Putamen (tissue), 1 donor: ENCODE measurements around the gene ADM5.

Experiments used
- DNase-seq: peaks from one replicate; pipeline ENCODE4 v3.0.0-alpha.2; 2016; ENCODE audit warnings: low spot score

The ADM5 gene

DNA sequence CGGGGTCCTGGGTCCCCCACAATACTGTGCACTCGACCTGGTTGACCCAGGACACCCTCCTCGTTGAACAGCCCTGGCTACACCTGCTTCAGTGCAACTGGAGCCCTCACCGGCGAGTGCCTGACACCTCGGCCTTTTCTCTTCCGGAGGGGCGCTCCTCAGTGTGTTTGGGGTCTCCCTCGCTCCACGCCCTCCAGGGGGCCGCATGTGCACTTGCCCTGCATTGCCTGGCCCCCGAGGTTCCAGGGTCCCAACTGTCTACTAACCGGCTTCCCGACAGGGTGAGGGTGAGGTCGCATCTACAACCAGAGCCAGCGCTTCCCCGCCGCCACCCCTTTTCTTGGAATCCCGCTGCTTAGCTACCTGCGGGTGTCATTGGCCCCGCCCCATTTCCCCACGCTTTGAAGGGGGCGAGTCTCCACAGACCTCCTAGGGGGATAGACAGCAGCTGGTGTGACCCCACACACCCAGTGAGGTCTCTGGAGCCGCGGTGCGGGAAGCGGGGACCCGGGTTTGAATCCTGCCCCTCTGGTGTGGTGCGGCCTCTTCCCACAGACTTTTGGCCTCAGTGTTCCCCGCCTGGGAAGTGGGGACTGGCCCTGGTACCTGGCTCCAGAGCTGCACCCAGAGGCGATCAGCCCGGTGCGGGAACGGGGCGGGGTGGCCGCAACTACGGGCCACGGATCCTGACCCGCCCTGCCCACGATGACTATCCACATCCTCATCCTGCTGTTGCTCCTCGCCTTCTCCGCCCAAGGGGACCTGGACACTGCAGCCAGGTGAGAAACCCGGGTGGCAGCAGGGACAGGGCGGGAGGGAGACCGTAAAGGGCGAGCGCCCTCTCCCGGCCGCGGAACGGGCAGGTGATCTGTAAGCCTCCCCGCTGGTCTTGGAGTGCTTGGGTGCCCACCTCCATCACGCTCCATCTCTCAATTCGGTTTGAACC lies at the start of gene ADM5:
Gene ADM5 (plus strand): TSS at position 462 of the 946 bp plus-strand sequence. CDS start 244 bp downstream, at position 706.
- no peak for DNase-seq

GRCh38 chr19:49640113-49640898 lies 49.1 kb upstream of the ADM5 start, which contains the start of gene RRAS:
TSS of gene RRAS (minus strand) at chr19:49640143. CDS start at chr19:49640098, 45 bp downstream.
- DNase-seq: peak; percentile 99

- DNase-seq: peak; percentile 99
Observed at GRCh38 chr19:49641688-49642491, 47.5 kb upstream of the ADM5 start, which contains the start of gene SCAF1. TSS of gene SCAF1 (plus strand) at chr19:49642209. CDS start at chr19:49645027, 2,818 bp downstream.

- no peak for DNase-seq
Observed at GRCh38 chr19:49642492-49643035, 46.8 kb upstream of the ADM5 start.

DNA sequence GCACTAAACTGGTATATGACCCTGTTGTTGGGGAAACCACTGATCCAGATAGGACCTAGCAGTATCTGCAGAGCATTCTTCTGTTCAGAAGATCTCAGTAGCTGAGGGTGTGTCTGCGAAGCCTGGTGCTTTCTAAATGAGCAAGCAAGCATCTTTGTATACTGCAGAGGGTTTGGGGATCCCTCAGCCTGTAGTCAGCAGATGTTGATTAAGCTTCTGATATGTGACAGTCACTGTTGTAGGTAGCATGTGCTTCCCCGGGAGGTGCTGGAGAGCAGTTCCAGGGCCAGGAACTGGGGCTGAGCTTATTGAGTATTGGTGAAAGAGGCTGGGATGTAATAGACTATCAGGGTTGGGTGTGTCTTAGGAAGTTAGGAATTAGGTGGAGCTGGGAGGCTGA lies 45.9 kb upstream of the ADM5 start:
- DNase-seq: no peak

DNA sequence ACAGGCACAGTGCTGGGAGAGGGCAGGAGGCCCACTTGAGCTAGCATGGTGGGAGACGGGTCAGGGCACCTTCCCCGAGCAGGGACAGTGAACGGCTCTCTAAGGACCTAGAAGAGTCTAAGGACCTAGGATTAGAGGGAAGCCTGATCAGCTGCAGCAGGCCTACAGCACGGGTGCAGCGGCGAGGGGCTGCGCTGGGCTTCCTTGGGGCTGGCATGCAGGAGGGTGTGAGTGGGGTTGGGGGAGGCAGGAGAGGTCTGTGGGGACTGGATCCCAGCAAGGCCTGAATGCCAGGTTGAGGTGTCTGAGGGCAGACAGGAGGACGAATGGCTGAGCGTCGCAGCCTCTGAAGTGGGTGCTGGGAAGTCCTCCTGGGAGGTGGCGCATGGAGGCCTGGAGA lies 43.8 kb upstream of the ADM5 start:
- no peak for DNase-seq

DNA sequence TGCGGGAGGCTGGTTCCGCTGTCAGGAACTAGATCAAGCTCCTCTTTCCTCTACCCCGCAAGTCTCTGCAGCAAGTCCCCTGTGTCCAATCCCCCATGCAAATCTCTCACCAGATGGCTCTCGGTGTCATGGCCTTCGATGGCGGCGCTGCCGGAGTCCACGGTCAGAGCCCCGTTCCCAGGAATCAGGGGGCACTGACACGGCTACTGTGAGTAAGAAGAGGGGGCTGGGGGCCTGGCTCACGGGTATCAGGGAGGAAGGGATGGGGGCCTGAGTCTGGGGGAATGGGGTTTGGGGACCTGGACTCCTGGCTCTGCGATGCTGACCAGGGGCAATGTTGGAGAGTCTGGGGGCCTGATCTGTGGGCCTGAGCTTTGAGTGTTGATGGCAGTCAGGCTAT lies 43.4 kb upstream of the ADM5 start:
- DNase-seq: no peak

DNA sequence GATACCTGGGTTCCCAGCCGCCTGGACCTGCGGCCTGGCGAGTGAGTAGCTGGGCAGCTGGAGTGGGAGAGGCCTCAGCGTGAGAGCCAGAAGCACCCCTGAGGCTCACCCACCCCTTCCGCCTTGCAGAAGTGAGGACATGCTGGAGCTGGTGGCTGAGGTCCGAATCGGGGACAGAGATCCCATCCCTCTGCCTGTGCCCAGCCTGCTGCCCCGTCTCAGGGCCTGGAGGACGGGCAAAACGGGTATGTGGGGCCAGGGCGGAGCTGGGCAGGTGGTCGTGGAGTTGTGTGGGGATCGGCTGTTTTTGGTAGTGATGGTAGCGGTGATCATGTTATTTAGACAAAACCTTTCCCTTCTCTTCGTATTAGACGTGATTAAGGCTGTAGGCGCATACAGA lies 42.8 kb upstream of the ADM5 start:
- no peak for DNase-seq

GRCh38 chr19:49651029-49651819 lies 38.2 kb upstream of the ADM5 start:
- DNase-seq: no peak

DNA sequence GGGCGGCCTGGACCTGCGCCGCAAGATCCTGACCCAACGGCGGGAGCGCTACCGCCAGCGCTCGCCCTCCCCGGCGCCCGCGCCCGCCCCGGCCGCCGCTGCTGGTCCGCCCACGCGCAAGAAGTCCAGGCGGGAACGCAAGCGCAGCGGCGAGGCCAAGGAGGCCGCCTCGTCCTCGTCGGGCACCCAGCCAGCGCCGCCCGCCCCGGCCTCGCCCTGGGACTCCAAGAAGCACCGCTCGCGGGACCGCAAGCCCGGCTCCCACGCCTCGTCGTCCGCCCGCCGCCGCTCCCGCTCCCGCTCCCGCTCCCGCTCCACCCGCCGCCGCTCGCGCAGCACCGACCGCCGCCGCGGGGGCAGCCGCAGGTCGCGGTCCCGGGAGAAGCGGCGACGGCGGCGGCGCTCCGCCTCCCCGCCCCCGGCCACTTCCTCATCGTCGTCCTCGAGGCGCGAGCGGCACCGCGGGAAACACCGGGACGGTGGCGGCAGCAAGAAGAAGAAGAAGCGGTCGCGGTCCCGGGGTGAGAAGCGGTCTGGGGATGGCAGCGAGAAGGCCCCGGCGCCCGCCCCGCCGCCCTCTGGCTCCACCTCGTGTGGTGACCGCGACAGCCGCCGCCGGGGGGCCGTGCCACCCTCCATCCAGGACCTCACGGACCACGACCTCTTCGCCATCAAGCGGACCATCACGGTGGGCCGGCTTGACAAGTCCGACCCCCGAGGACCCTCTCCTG lies 37.4 kb upstream of the ADM5 start:
- DNase-seq: no peak

- DNase-seq: no peak
Observed at GRCh38 chr19:49652551-49653465, 36.6 kb upstream of the ADM5 start.

DNA sequence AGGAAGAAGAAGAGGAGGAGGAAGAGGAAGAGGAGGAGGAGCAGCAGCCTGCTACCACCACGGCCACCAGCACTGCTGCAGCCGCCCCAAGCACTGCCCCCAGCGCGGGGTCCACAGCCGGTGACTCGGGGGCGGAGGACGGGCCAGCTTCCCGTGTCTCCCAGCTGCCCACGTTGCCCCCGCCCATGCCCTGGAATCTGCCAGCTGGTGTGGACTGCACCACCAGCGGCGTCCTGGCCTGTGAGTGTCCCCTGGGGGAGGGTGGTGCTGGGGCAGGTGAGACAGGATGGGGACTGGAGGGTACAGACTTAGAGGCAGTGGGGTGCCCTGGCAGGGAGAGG lies 36.0 kb upstream of the ADM5 start:
- DNase-seq: no peak

DNA sequence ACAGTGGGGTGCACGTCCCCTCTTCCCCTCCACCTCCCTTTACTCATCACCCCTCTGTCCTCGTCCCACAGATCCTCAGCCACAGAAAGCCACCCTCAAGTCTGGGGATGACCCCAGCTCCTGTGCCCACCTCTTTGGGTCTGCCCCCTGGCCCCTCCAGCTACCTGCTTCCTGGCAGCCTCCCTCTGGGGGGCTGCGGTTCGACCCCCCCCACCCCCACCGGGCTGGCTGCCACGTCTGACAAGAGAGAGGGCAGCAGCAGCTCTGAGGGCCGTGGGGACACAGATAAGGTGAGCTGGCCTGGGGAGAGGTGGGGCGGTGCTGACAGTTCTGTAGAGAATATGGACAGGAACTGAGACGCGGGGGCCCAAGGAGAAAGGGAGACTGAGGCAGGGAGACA lies 34.8 kb upstream of the ADM5 start:
- DNase-seq: no peak

GRCh38 chr19:49655570-49656455 lies 33.6 kb upstream of the ADM5 start:
- no peak for DNase-seq

GRCh38 chr19:49656456-49657109 lies 32.8 kb upstream of the ADM5 start:
- DNase-seq: no peak

DNA sequence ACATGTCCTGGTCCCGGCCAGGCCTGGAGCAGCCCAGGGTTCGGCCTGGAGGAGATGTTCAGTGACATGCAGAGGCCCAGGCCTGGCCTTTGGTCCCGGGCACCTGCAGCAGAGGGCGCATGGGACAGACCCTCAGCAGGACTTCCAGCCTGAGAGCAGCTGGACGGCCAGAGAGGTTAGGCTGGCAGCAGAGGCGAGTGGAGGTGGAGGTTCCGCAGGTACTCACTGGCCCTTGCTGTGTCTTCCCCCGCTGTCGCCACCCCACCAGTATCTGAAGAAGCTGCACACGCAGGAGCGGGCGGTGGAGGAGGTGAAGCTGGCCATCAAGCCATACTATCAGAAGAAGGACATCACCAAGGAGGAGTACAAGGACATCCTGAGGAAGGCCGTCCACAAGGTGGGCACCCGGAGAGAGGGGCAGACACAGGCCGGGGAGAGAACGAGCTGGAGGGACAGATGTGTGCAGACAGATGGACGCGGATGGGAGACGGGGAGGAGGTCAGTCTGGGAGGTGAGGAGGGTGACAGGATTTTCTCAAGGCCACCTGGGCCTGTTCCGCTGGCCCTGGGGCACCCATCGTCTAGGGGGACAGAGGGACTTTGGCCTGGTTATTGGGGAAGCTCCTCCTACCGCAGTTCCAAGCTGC lies 31.8 kb upstream of the ADM5 start:
- DNase-seq: no peak

DNA sequence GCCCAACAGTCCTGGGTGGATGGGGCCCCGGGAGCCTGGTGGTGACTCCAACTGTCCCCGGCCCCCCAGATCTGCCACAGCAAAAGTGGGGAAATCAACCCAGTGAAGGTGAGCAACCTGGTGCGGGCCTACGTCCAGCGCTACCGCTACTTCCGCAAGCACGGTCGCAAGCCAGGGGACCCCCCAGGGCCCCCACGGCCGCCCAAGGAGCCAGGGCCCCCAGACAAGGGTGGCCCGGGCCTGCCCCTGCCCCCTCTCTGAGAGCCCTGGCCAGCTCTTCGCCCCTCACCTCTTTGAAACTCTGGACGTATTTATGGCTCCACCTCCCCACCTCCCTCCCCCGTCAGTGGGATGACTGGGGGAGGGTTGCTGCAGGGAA lies 31.3 kb upstream of the ADM5 start:
- DNase-seq: no peak
